IMR-90 (cell line): ENCODE measurements around the gene PATE1. TPM values are rescaled to one million over a fixed set of nuclear protein-coding genes. Genes with fewer than 3 reads are reported as not detected.

ENCODE experiments used
- ATAC-seq: fragments of 200-7000 bp; cut with Tn5 transposase; 2 replicates; pipeline ENCODE4 v1.9.1; 2020; ENCODE audit warnings: low read depth, mild to moderate bottlenecking, moderate library complexity
- BruUV-seq: library from RNA; stranded (reverse); fragments of 400-500 nt; replicated peaks from 2 replicates; lab custom pipeline; 2021; lab: Mats Ljungman, UMichigan
- CTCF ChIA-PET: fragments of 300-600 bp; formaldehyde crosslinking; extraction: SDS; loops from one replicate; lab custom pipeline; 2021; ENCODE audit warnings: antibody characterized with exemption; lab: Yijun Ruan, JAX
- POLR2A ChIA-PET: fragments of 300-600 bp; sonication (Branson Sonifier 250); formaldehyde crosslinking; loops from one replicate; lab custom pipeline; 2022; ENCODE audit warnings: antibody characterized with exemption; ENCODE audit not compliant: unreplicated experiment; lab: Charles Lee
- DNase-seq: peaks from one replicate; pipeline ENCODE4 v3.0.0; 2013
- H2AFZ ChIP-seq: replicated peaks from 2 replicates; pipeline ENCODE3; 2013; ENCODE audit warnings: low read length, mild to moderate bottlenecking; ENCODE audit not compliant: poor library complexity
- H2AK5ac ChIP-seq: 2 replicates; pipeline ENCODE4 v1.6.1; 2013; ENCODE audit warnings: low read depth, low read length, inconsistent platforms
- H2AK9ac ChIP-seq: replicated peaks from 2 replicates; pipeline ENCODE3; 2013; ENCODE audit warnings: mild to moderate bottlenecking, low read depth, low read length, moderate library complexity; ENCODE audit not compliant: poor library complexity
- H2BK120ac ChIP-seq: 2 replicates; pipeline ENCODE4 v1.6.1; 2013; ENCODE audit warnings: low read depth, low read length, inconsistent platforms
- H2BK15ac ChIP-seq: 3 replicates; pipeline ENCODE4 v1.6.1; 2013; ENCODE audit warnings: low read depth, low read length, inconsistent platforms
- H2BK20ac ChIP-seq: 2 replicates; pipeline ENCODE4 v1.6.1; 2013; ENCODE audit warnings: low read depth, mild to moderate bottlenecking, inconsistent platforms, low read length, moderate library complexity
- H2BK5ac ChIP-seq: 2 replicates; pipeline ENCODE4 v1.6.1; 2013; ENCODE audit warnings: mild to moderate bottlenecking, low read depth, low read length, inconsistent platforms; ENCODE audit not compliant: poor library complexity, severe bottlenecking
- H3K14ac ChIP-seq: replicated peaks from 2 replicates; pipeline ENCODE4 v1.6.1; 2013; ENCODE audit warnings: low read depth, low read length, inconsistent platforms
- H3K18ac ChIP-seq: 2 replicates; pipeline ENCODE4 v1.6.1; 2013; ENCODE audit warnings: low read depth, low read length, control low read depth
- H3K23ac ChIP-seq: 2 replicates; pipeline ENCODE4 v1.6.1; 2013; ENCODE audit warnings: low read depth, low read length, inconsistent platforms
- H3K27ac ChIP-seq: 2 replicates; pipeline ENCODE4 v1.5.1; 2013; ENCODE audit warnings: mild to moderate bottlenecking, control low read depth, low read length; ENCODE audit not compliant: insufficient read depth
- H3K27me3 ChIP-seq: 2 replicates; pipeline ENCODE4 v1.6.1; 2013; ENCODE audit warnings: low read length; ENCODE audit not compliant: control insufficient read depth, insufficient read depth
- H3K36me3 ChIP-seq: 2 replicates; pipeline ENCODE4 v1.6.1; 2013; ENCODE audit warnings: low read length, mixed read lengths; ENCODE audit not compliant: control insufficient read depth, insufficient read depth
- H3K4ac ChIP-seq: 2 replicates; pipeline ENCODE4 v1.6.1; 2013; ENCODE audit warnings: low read depth, low read length, inconsistent platforms
- H3K4me1 ChIP-seq: 2 replicates; pipeline ENCODE4 v1.6.1; 2013; ENCODE audit warnings: low read length, mixed read lengths; ENCODE audit not compliant: control insufficient read depth, insufficient read depth
- H3K4me2 ChIP-seq: 2 replicates; pipeline ENCODE4 v1.6.1; 2013; ENCODE audit warnings: low read depth, mild to moderate bottlenecking, control low read depth, low read length, moderate library complexity
- H3K4me3 ChIP-seq: 2 replicates; pipeline ENCODE4 v1.5.1; 2013; ENCODE audit warnings: low read depth, mild to moderate bottlenecking, control low read depth, low read length, moderate library complexity; ENCODE audit not compliant: insufficient read depth
- H3K56ac ChIP-seq: 2 replicates; pipeline ENCODE4 v1.6.1; 2013; ENCODE audit warnings: low read length, inconsistent platforms; ENCODE audit not compliant: insufficient read depth; ENCODE audit errors: extremely low read depth
- H3K79me1 ChIP-seq, 2 experiments: 2 replicates each; pipeline ENCODE4 v1.6.1; 2013; ENCODE audit warnings: low read length in 2 of 2, inconsistent platforms in 1 of 2, low read depth in 1 of 2
- H3K9ac ChIP-seq: 2 replicates; pipeline ENCODE4 v1.6.1; 2013; ENCODE audit warnings: low read depth, low read length, control low read depth
- H3K9me1 ChIP-seq: 2 replicates; pipeline ENCODE4 v1.6.1; 2013; ENCODE audit warnings: low read length, inconsistent platforms; ENCODE audit not compliant: insufficient read depth
- H3K9me3 ChIP-seq: 2 replicates; pipeline ENCODE4 v1.6.1; 2013; ENCODE audit warnings: low read length; ENCODE audit not compliant: control insufficient read depth, insufficient read depth
- H4K20me1 ChIP-seq: 2 replicates; pipeline ENCODE4 v1.6.1; 2013; ENCODE audit warnings: low read length, inconsistent platforms; ENCODE audit not compliant: insufficient read depth
- H4K5ac ChIP-seq: 2 replicates; pipeline ENCODE4 v1.6.1; 2013; ENCODE audit warnings: mild to moderate bottlenecking, low read depth, low read length, control low read depth
- H4K8ac ChIP-seq, 2 experiments: 2 replicates each; pipeline ENCODE4 v1.6.1; 2013; ENCODE audit warnings: low read depth in 2 of 2, low read length in 2 of 2, control low read depth in 1 of 2, inconsistent platforms in 1 of 2
- H4K91ac ChIP-seq: 2 replicates; pipeline ENCODE4 v1.6.1; 2013; ENCODE audit warnings: low read depth, low read length, inconsistent platforms; ENCODE audit not compliant: insufficient read depth
- BHLHE40 ChIP-seq: fragments of 150-350 bp; IDR thresholded peaks from 2 replicates; pipeline ENCODE4 v1.6.1; 2016; ENCODE audit warnings: mild to moderate bottlenecking, low read depth, low read length
- CEBPB ChIP-seq: IDR thresholded peaks from 2 replicates; pipeline ENCODE4 v1.6.1; 2012; ENCODE audit warnings: low read depth, low read length, improper control_type of control experiment
- CHD1 ChIP-seq: IDR thresholded peaks from 2 replicates; pipeline ENCODE4 v1.6.1; 2012; ENCODE audit warnings: low read depth, low read length, improper control_type of control experiment
- ELK1 ChIP-seq: fragments of 150-350 bp; IDR thresholded peaks from 2 replicates; pipeline ENCODE4 v1.6.1; 2016; ENCODE audit warnings: low read depth, mild to moderate bottlenecking, low read length, moderate library complexity, borderline replicate concordance
- FOS ChIP-seq: fragments of 150-350 bp; IDR thresholded peaks from 2 replicates; pipeline ENCODE4 v1.6.1; 2016; ENCODE audit warnings: low read depth, low read length
- MAFK ChIP-seq: IDR thresholded peaks from 2 replicates; pipeline ENCODE4 v1.6.1; 2012; ENCODE audit warnings: low read depth, low read length, improper control_type of control experiment
- MAZ ChIP-seq: IDR thresholded peaks from 2 replicates; pipeline ENCODE4 v1.6.1; 2012; ENCODE audit warnings: low read depth, mild to moderate bottlenecking, low read length, improper control_type of control experiment, moderate library complexity, borderline replicate concordance
- MXI1 ChIP-seq: IDR thresholded peaks from 2 replicates; pipeline ENCODE4 v1.6.1; 2012; ENCODE audit warnings: low read depth, mild to moderate bottlenecking, low read length, moderate library complexity, borderline replicate concordance
- NFE2L2 ChIP-seq: fragments of 150-350 bp; IDR thresholded peaks from 2 replicates; pipeline ENCODE4 v1.6.1; 2016; ENCODE audit warnings: low read depth, mild to moderate bottlenecking, low read length
- POLR2A ChIP-seq: IDR thresholded peaks from 2 replicates; pipeline ENCODE4 v1.6.1; 2012; ENCODE audit warnings: mild to moderate bottlenecking, low read depth, low read length
- RAD21 ChIP-seq: IDR thresholded peaks from 2 replicates; pipeline ENCODE4 v1.6.1; 2012; ENCODE audit warnings: low read length, improper control_type of control experiment
- RCOR1 ChIP-seq: IDR thresholded peaks from 2 replicates; pipeline ENCODE4 v1.6.1; 2012; ENCODE audit warnings: mild to moderate bottlenecking, low read length, improper control_type of control experiment; ENCODE audit not compliant: insufficient replicate concordance
- RFX5 ChIP-seq: IDR thresholded peaks from 2 replicates; pipeline ENCODE4 v1.8.0; 2012; ENCODE audit warnings: low read depth, mild to moderate bottlenecking, low read length, moderate library complexity
- USF2 ChIP-seq: fragments of 150-350 bp; IDR thresholded peaks from 2 replicates; pipeline ENCODE4 v1.6.1; 2017; ENCODE audit warnings: mild to moderate bottlenecking, antibody characterized with exemption, low read length, low read depth
- WGBS, 2 experiments: methylation state at CpG; one replicate each; pipeline versions ENCODE4 v1.1.5 to v1.1.7; 2013; ENCODE audit warnings: missing lambda C conversion rate in 2 of 2; ENCODE audit not compliant: insufficient read length in 1 of 2; ENCODE audit errors: extremely low coverage in 2 of 2; 5-methylcytosine and 5-hydroxymethylcytosine counted together
- dilution Hi-C: fragments of 300-500 bp; cut with HindIII; formaldehyde crosslinking; loops from one replicate; pipeline ENCODE4 v1.14.3; 2018; ENCODE audit warnings: low sequenced_read_pairs; ENCODE audit not compliant: unreplicated experiment
- in situ Hi-C: fragments of 300-500 bp; cut with MboI; formaldehyde crosslinking; loops from 3 replicates; pipeline ENCODE4 v1.14.3; 2019; ENCODE audit warnings: low sequenced_read_pairs, inconsistent platforms, mixed read lengths
- intact Hi-C: fragments of 100-400 bp; cut with micrococcal nuclease; formaldehyde crosslinking; loops from 2 replicates; pipeline ENCODE4 v1.10.0; 2022
- polyA plus RNA-seq, 3 experiments: library from polyadenylated mRNA; depleted of rRNA; stranded (reverse); fragments of >200 nt; gene quantifications; 2 replicates each; pipeline ENCODE4 v1.2.3, GENCODE V29; 2012; ENCODE audit warnings: low replicate concordance in 1 of 3
- total RNA-seq: library from RNA; depleted of rRNA; stranded (reverse); fragments of >200 nt; gene quantifications from 2 replicates; pipeline ENCODE4 v1.2.3, GENCODE V29; 2012

PATE1 gene
- total and polyA plus RNA-seq, 2 of the 4 experiments (the other 2 are of a cell fraction): not detected

GRCh38 chr11:125750629-125751028, 4.5 kb downstream of the PATE1 start:
- H2AFZ ChIP-seq: no peak overlapping the region
- no peak overlapping the region for H3K56ac ChIP-seq
- H4K5ac ChIP-seq: no peak overlapping the region
- TF ChIP-seq CEBPB (no peak), MAFK (no peak), RCOR1 (no peak), NFE2L2 (no peak), RAD21 (no peak), ELK1 (no peak), BHLHE40 (no peak), MXI1 (no peak), CHD1 (no peak), RFX5 (no peak), USF2 (no peak), FOS (no peak), POLR2A (no peak), MAZ (no peak)
- H3K27ac ChIP-seq: no peak overlapping the region
- no peak overlapping the region for H4K91ac ChIP-seq
- POLR2A ChIA-PET: no interaction called here
- H3K14ac ChIP-seq: no peak overlapping the region
- DNase-seq (no peak), ATAC-seq (no peak)
- H4K20me1 ChIP-seq: no peaks in the 10 kb centered on the region
- no peak overlapping the region for H3K18ac ChIP-seq
- H3K79me1 ChIP-seq: no peaks in the 10 kb centered on the region
- H2AK5ac ChIP-seq: no peak overlapping the region
- no peaks in the 10 kb centered on the region for H3K9me1 ChIP-seq
- no peaks in the 10 kb centered on the region for H3K4me1 ChIP-seq
- no peaks in the 10 kb centered on the region for H3K36me3 ChIP-seq
- CTCF ChIA-PET: no interaction called here
- H2AK9ac ChIP-seq: no peak overlapping the region
- WGBS, 2 experiments: no CpG with 5 or more reads among the region's 2 CpGs
- H3K4ac ChIP-seq: no peak overlapping the region
- no peak overlapping the region for H3K4me2 ChIP-seq
- H2BK120ac ChIP-seq: no peak overlapping the region
- intact Hi-C loops (no loop called here), dilution Hi-C loops (no loop called here), in situ Hi-C loops (no loop called here)
- no peak overlapping the region for H3K4me3 ChIP-seq
- no peak overlapping the region for H4K8ac ChIP-seq
- no peak overlapping the region for H3K9ac ChIP-seq
- peaks cover 1% of the 10 kb centered on the region; the same call in 1 of the 2 replicates for H3K27me3 ChIP-seq
- no peak overlapping the region for H2BK20ac ChIP-seq
- H3K9me3 ChIP-seq: no peaks in the 10 kb centered on the region
- no TSS peak for BruUV-seq
- no peak overlapping the region for H3K23ac ChIP-seq
- H2BK5ac ChIP-seq: no peak overlapping the region
- H2BK15ac ChIP-seq: no peak overlapping the region
